ENCODE results near the gene GLDN. TPM values are rescaled to one million over a fixed set of nuclear protein-coding genes. Genes with fewer than 3 reads are reported as not detected.
"Not testable (repeated sequence)": the region's sequence is repeated elsewhere in the genome, so short reads cannot be mapped to it uniquely, and the experiment has no call there.

The GLDN gene
- total RNA-seq, 1 donor from 2014 or later: 4.8 TPM

DNA sequence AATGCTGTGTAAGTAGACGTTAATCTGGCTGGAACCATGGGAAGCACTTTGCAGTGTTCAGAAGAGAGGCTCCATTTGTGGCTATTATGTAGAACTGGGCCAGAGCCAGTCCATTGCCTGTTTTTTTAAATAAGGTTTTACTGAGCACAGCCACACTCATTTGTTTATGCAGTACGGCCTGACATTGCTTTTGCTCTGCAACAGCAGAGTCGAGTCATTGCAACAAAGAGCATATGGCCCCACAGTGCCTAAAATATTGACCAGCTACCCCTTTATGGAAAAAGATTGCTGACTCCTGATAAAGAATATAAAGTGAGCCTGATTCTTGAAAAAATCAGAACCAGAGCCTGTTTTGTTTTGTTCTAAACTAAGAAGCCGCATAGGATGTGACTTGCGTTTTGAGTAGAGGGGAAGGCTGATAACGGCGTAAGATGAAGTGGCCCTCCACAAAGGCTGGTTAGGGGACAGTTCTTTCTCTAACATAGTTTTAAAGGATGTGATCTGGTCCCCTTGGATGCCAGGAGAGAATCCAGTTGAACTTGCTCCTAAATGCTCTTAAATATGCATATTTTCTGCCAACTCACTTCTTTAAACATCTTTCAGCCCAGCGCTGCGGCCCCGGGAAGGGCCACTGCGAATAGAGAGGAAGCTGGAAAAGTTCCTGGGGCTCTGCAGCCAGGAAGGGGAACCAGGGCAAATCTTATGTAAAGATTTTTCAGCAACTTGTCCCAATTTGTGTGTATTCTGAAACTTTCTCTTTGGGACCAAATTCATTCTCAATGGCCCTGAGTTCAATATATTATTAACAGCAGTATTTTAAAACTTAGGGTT, 64.5 kb downstream of the GLDN start:
- Histone ChIP-seq H3K36me3 (no peaks in the 10 kb centered on the region), H3K4me1 (no peaks in the 10 kb centered on the region), H3K27ac (replicated peaks) (no peak overlapping the region), H3K4me3 (no peak overlapping the region), H3K27me3 (ENCODE audit: low read depth) (peaks cover 8% of the 10 kb centered on the region), H3K9me3 (replicated peaks) (no peaks in the 10 kb centered on the region)
- no peak for DNase-seq
- TF ChIP-seq CTCF (IDR thresholded peaks at IDR 0.05; ENCODE audit: borderline replicate concordance): no peak
- intact Hi-C loops (cut with micrococcal nuclease): no loop called here

GRCh38 chr15:51414256-51414860, 72.9 kb downstream of the GLDN start:
- no peaks in the 10 kb centered on the region for H3K9me3 ChIP-seq (replicated peaks)
- H3K36me3 ChIP-seq: no peaks in the 10 kb centered on the region
- no peak for DNase-seq
- no peak overlapping the region for H3K27ac ChIP-seq (replicated peaks)
- no peak overlapping the region for H3K4me3 ChIP-seq
- no peaks in the 10 kb centered on the region for H3K4me1 ChIP-seq
- H3K27me3 ChIP-seq (ENCODE audit: low read depth): no peaks in the 10 kb centered on the region
- intact Hi-C loops (cut with micrococcal nuclease): no loop called here
- no peak for TF ChIP-seq CTCF (IDR thresholded peaks at IDR 0.05; ENCODE audit: borderline replicate concordance)

DNA sequence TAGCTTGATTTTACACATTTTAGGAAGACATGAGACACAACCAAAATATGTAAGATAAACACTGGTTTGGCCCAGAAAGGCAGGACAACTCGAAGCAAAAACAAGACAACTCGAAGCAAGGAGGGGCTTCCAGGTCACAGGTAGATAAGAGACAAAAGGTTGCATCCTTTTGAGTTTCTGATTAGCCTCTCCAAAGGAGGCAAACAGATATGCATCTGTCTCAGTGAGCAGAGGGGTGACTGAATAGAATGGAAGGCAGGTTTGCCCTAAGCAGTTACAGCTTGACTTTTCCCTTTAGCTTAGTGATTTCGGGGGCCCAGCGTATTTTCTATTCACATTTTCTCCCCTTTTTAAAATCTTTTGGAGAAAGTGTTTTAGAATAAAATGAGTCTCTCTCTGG, 74.7 kb downstream of the GLDN start:
- intact Hi-C loops (cut with micrococcal nuclease): no loop called here
- TF ChIP-seq CTCF (IDR thresholded peaks at IDR 0.05; ENCODE audit: borderline replicate concordance): no peak
- no peak for DNase-seq
- H3K27ac ChIP-seq (replicated peaks): no peak overlapping the region
- H3K4me3 ChIP-seq: no peak overlapping the region
- no peaks in the 10 kb centered on the region for H3K27me3 ChIP-seq (ENCODE audit: low read depth)
- H3K9me3 ChIP-seq (replicated peaks): no peaks in the 10 kb centered on the region
- H3K4me1 ChIP-seq: no peaks in the 10 kb centered on the region
- no peaks in the 10 kb centered on the region for H3K36me3 ChIP-seq

DNA sequence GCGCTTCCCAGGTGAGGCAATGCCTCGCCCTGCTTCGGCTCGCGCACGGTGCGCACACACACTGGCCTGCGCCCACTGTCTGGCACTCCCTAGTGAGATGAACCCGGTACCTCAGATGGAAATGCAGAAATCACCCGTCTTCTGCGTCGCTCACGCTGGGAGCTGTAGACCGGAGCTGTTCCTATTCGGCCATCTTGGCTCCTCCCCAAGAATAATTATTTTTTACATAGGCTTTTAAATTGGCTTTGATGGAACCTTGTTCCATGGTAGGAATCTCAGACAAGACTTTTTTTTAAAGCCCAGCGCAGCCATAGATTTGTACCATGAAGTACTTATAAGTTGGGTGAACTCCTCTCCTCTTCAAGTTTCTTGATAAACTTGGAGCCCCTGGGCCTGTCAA, 81.6 kb downstream of the GLDN start:
- H3K36me3 ChIP-seq; DNase-seq; H3K4me1 ChIP-seq; H3K4me3 ChIP-seq; H3K9me3 ChIP-seq (replicated peaks); H3K27ac ChIP-seq (replicated peaks); H3K27me3 ChIP-seq (ENCODE audit: low read depth); intact Hi-C loops (cut with micrococcal nuclease): not testable (repeated sequence)

DNA sequence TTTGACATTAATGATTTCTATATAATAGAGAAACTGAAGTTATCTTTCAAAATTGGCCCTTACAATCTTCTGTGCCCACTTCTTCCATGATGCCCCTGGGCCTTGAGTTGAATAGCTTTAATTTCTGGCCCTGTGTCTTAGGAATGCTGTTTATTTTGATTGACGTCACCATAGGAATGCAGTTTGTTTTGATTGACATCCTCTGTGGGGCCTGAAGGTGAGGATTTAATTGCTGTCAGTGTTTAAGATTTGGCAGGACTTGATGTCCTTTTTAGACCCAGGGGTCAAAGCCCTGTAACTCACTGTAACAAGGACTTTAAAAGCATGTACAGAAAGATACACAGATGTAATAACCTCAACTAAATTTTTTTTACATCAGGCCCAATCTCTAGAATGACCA, 83.3 kb downstream of the GLDN start:
- no peak for DNase-seq
- Histone ChIP-seq H3K9me3 (replicated peaks) (no peaks in the 10 kb centered on the region), H3K4me3 (no peak overlapping the region), H3K27ac (replicated peaks) (no peak overlapping the region), H3K27me3 (ENCODE audit: low read depth) (no peaks in the 10 kb centered on the region), H3K4me1 (no peaks in the 10 kb centered on the region), H3K36me3 (no peaks in the 10 kb centered on the region)
- TF ChIP-seq CTCF (IDR thresholded peaks at IDR 0.05; ENCODE audit: borderline replicate concordance): no peak
- intact Hi-C loops (cut with micrococcal nuclease): no loop called here

DNA sequence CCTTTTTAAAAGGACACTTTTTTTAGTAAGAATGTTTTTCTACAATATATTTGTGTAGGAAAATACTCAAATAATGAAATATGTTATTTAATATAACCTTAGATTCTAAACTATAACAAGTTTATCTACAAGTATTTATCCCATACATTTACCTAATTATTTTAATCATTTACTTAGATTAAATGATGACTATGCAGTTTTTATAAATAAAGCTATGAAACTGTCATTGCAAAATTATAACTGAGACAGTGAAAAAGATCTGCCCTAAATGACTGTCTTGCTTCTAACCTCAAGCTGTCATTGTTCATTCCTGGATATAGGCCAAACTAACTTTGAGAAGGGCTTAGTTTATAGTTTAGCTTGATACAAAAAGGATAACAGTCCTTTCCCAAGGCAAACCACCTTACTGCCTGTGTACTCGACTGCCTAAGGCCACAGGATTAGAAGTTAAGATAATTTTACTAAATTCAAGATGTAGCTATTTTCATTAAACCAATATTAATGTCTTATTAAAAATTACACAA, 84.1 kb downstream of the GLDN start:
- Histone ChIP-seq H3K36me3 (no peaks in the 10 kb centered on the region), H3K4me1 (no peaks in the 10 kb centered on the region), H3K9me3 (replicated peaks) (peaks cover 1% of the 10 kb centered on the region), H3K4me3 (no peak overlapping the region), H3K27me3 (ENCODE audit: low read depth) (no peaks in the 10 kb centered on the region), H3K27ac (replicated peaks) (no peak overlapping the region)
- intact Hi-C loops (cut with micrococcal nuclease): no loop called here
- no peak for TF ChIP-seq CTCF (IDR thresholded peaks at IDR 0.05; ENCODE audit: borderline replicate concordance)
- DNase-seq: no peak

Measured in left ventricle myocardium inferior (tissue), 1 donor.